HEK293T (cell line): ENCODE data around the gene SSH2.

Experiments
- CTCF ChIA-PET: fragments of 350-600 bp; formaldehyde crosslinking; extraction: SDS; loops from one replicate; lab custom pipeline; 2021; ENCODE audit warnings: antibody characterized with exemption, inconsistent platforms; lab: Yijun Ruan, JAX
- POLR2A ChIA-PET: fragments of 350-600 bp; formaldehyde crosslinking; extraction: SDS; loops from one replicate; lab custom pipeline; 2020; ENCODE audit warnings: antibody characterized with exemption, inconsistent platforms; lab: Yijun Ruan, JAX
- DNase-seq: peaks from one replicate; pipeline ENCODE4 v3.0.0; 2012; ENCODE audit warnings: mixed read lengths; ENCODE audit errors: extremely low spot score
- ARNT ChIP-seq: fragments of 450-650 bp; IDR thresholded peaks from 2 replicates; pipeline ENCODE4 v1.6.1; 2017; ENCODE audit warnings: mild to moderate bottlenecking
- BHLHE40 ChIP-seq: fragments of 450-650 bp; IDR thresholded peaks from 2 replicates; pipeline ENCODE4 v1.6.1; 2016; ENCODE audit warnings: mild to moderate bottlenecking, moderate library complexity, borderline replicate concordance
- CTBP1 ChIP-seq: fragments of 450-650 bp; IDR thresholded peaks from 2 replicates; pipeline ENCODE4 v1.6.1; 2016; ENCODE audit warnings: borderline replicate concordance
- ELF4 ChIP-seq: fragments of 450-650 bp; IDR thresholded peaks from 2 replicates; pipeline ENCODE4 v1.6.1; 2017; ENCODE audit warnings: antibody characterized with exemption
- FOXA1 ChIP-seq: fragments of 450-650 bp; IDR thresholded peaks from 2 replicates; pipeline ENCODE4 v1.6.1; 2016; ENCODE audit warnings: mild to moderate bottlenecking
- FOXK2 ChIP-seq: fragments of 450-650 bp; IDR thresholded peaks from 2 replicates; pipeline ENCODE4 v1.6.1; 2016; ENCODE audit warnings: mild to moderate bottlenecking
- FOXM1 ChIP-seq: fragments of 450-650 bp; IDR thresholded peaks from 2 replicates; pipeline ENCODE4 v1.6.1; 2017; ENCODE audit warnings: mild to moderate bottlenecking, borderline replicate concordance
- HDGF ChIP-seq: fragments of 450-650 bp; IDR thresholded peaks from 2 replicates; pipeline ENCODE4 v1.6.1; 2017; ENCODE audit warnings: antibody characterized with exemption, borderline replicate concordance
- L3MBTL2 ChIP-seq: fragments of 450-650 bp; conservative IDR thresholded peaks from 2 replicates; pipeline ENCODE4 v1.6.1; 2016; ENCODE audit warnings: mild to moderate bottlenecking
- LEF1 ChIP-seq: fragments of 450-650 bp; IDR thresholded peaks from 2 replicates; pipeline ENCODE4 v1.6.1; 2017; ENCODE audit warnings: mild to moderate bottlenecking, borderline replicate concordance
- NFRKB ChIP-seq: fragments of 450-650 bp; IDR thresholded peaks from 2 replicates; pipeline ENCODE4 v1.6.1; 2016; ENCODE audit warnings: mild to moderate bottlenecking, moderate library complexity
- PKNOX1 ChIP-seq: fragments of 450-650 bp; IDR thresholded peaks from 2 replicates; pipeline ENCODE4 v1.6.1; 2016
- SP1 ChIP-seq: fragments of 450-650 bp; IDR thresholded peaks from 2 replicates; pipeline ENCODE4 v1.6.1; 2017
- SUZ12 ChIP-seq: fragments of 450-650 bp; IDR thresholded peaks from 2 replicates; pipeline ENCODE4 v1.6.1; 2016; ENCODE audit warnings: mild to moderate bottlenecking
- TARDBP ChIP-seq: fragments of 450-650 bp; IDR thresholded peaks from 2 replicates; pipeline ENCODE4 v1.6.1; 2016
- ZNF384 ChIP-seq: fragments of 450-650 bp; IDR thresholded peaks from 2 replicates; pipeline ENCODE4 v1.6.1; 2016

SSH2 gene

GRCh38 chr17:29625037-29625750 lies 304.8 kb downstream of the SSH2 start:
- no peak for DNase-seq
- CTCF ChIA-PET: interaction anchor here (0.6 to 1.8 kb wide), 7 partner anchors 8 to 472 kb away, joined by 3 to 5 read pairs (median 4); no protein-coding TSS in a partner anchor
- POLR2A ChIA-PET: interaction anchor here (1.3 kb wide), 1 partner anchor 33 kb away, joined by 5 read pairs; the partner anchor contains the start of gene ANKRD13B

DNA sequence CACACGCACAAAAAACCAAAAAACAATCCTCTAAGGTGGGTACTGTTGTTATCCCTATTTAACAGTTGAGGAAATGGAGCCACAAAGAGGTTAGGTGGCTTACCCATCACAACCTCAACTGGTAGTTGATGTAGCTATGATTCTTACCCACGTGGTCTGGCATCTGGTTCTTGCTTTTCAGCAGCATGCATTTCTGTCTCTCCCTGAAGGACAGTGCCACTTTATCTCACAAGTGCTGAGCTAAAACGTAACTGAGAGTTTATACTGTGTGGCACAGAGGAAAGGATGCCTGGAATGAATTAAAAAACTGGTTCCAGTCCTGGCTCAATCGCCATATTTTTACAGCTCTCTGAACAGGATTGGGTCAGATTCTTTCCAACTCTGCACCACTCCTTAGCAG lies 305.4 kb downstream of the SSH2 start:
- CTCF ChIA-PET: interaction anchor here (0.6 to 1.8 kb wide), 5 partner anchors 14 to 473 kb away, joined by 3 to 5 read pairs (median 3); no protein-coding TSS in a partner anchor

More at GRCh38 chr17:29625037-29625750, 304.8 kb downstream of the SSH2 start:
- TF ChIP-seq PKNOX1: no peak
- TF ChIP-seq FOXA1: no peak
- no peak for TF ChIP-seq CTBP1
- no peak for TF ChIP-seq BHLHE40
- TF ChIP-seq FOXK2: no peak
- no peak for TF ChIP-seq FOXM1
- no peak for TF ChIP-seq HDGF
- TF ChIP-seq ARNT: no peak
- TF ChIP-seq ELF4: no peak
- no peak for TF ChIP-seq NFRKB
- TF ChIP-seq SUZ12: no peak
- no peak for TF ChIP-seq TARDBP
- no peak for TF ChIP-seq L3MBTL2
- TF ChIP-seq LEF1: no peak
- no peak for TF ChIP-seq SP1
- no peak for TF ChIP-seq ZNF384

DNA sequence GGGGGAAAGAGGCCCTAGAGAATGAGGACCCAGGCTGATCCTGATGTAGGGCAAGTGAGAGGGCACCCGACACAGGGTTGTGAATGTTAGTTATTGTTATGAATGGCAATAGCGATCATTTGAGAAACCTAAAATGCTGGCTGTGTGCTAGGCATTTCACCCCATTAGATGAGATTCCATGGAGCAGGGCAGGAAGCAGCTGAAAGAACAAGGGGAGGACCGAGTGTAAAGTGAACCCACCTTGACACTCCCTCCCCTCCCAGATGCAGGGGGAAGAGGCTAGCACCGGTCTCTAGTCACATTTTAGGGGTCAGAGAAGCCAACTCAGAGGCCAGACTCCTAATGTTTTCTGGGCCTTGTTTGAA lies 306.8 kb downstream of the SSH2 start:
- no peak for DNase-seq
- ChIA-PET POLR2A (interaction anchor here (0.8 to 2.3 kb wide), 9 partner anchors 14 to 154 kb away, joined by 3 to 16 read pairs (median 4); partner anchors contain the start of gene ANKRD13B), CTCF (interaction anchor here (0.5 to 1.1 kb wide), 2 partner anchors 29 to 481 kb away, joined by 3 read pairs; no protein-coding TSS in a partner anchor)
- TF ChIP-seq ARNT: no peak
- no peak for TF ChIP-seq SUZ12
- TF ChIP-seq TARDBP: no peak
- no peak for TF ChIP-seq ELF4
- no peak for TF ChIP-seq LEF1
- TF ChIP-seq FOXK2: no peak
- no peak for TF ChIP-seq ZNF384

More for the DNA sequence above, 305.4 kb downstream of the SSH2 start:
- POLR2A ChIA-PET: interaction anchor here (1.1 to 1.3 kb wide), 2 partner anchors 28 to 32 kb away, joined by 4 to 5 read pairs; partner anchors contain the start of gene ANKRD13B
- no peak for DNase-seq
- no peak for TF ChIP-seq LEF1
- no peak for TF ChIP-seq FOXM1
- TF ChIP-seq SP1: no peak
- no peak for TF ChIP-seq ARNT
- TF ChIP-seq BHLHE40: no peak
- no peak for TF ChIP-seq SUZ12
- TF ChIP-seq ELF4: no peak
- no peak for TF ChIP-seq L3MBTL2
- no peak for TF ChIP-seq PKNOX1
- TF ChIP-seq FOXK2: no peak
- TF ChIP-seq NFRKB: no peak
- TF ChIP-seq TARDBP: no peak
- no peak for TF ChIP-seq ZNF384
- TF ChIP-seq FOXA1: no peak
- TF ChIP-seq CTBP1: no peak
- no peak for TF ChIP-seq HDGF

GRCh38 chr17:29622337-29623282 lies 307.4 kb downstream of the SSH2 start, which contains the start of gene CORO6:
Gene CORO6, minus strand, starts transcription at chr17:29622912. Its CDS starts 1,491 bp downstream, at chr17:29621421.
- TF ChIP-seq SUZ12 (no peak), L3MBTL2 (peak; percentile 76)
- DNase-seq: peak; percentile 86
- ChIA-PET CTCF (interaction anchor here (1.1 to 1.4 kb wide), 2 partner anchors 28 to 31 kb away, joined by 3 read pairs; no protein-coding TSS in a partner anchor), POLR2A (interaction anchor here (0.8 to 2.3 kb wide), 9 partner anchors 14 to 155 kb away, joined by 3 to 16 read pairs (median 4); partner anchors contain the start of gene ANKRD13B)

DNA sequence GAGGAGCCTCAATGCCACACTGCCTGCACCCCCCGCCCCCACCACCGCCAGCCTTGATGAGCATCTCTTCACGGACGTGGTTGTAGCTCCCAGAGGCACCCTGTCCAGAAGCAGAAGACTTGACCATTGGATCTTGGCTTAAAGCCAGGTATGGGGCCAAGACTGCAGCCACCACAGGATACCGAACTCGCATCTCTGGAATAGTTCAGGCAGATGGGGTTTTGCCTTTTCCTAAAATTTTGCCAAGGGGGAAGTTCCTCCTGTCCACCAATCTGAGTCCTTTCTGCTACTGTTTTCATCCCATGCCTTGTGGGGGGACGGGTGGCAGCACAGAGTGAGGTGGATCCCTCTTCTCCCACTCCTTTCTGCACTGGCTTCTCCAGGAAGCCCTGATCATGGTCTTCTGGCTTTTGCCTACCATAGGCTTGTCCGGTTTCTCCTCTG lies 308.3 kb downstream of the SSH2 start:
- ChIA-PET POLR2A (interaction anchor here (0.8 to 2.3 kb wide), 2 partner anchors 11 to 30 kb away, joined by 3 to 16 read pairs; partner anchors contain the start of gene ANKRD13B), CTCF (interaction anchor here (0.7 to 1.4 kb wide), 2 partner anchors 30 to 310 kb away, joined by 3 to 4 read pairs; no protein-coding TSS in a partner anchor)
- TF ChIP-seq CTBP1: no peak
- no peak for TF ChIP-seq LEF1
- TF ChIP-seq PKNOX1: no peak
- TF ChIP-seq FOXM1: no peak
- no peak for TF ChIP-seq SUZ12
- no peak for TF ChIP-seq L3MBTL2
- no peak for TF ChIP-seq TARDBP
- TF ChIP-seq SP1: no peak
- TF ChIP-seq FOXA1: no peak
- TF ChIP-seq NFRKB: no peak
- TF ChIP-seq HDGF: no peak
- TF ChIP-seq ZNF384: no peak
- no peak for TF ChIP-seq BHLHE40
- TF ChIP-seq ARNT: no peak
- no peak for TF ChIP-seq FOXK2
- no peak for TF ChIP-seq ELF4
- DNase-seq: no peak
